Stimulated activated CD8-positive, alpha-beta memory T cell treated with anti-CD3 and anti-CD28 coated beads, Interleukin-7, amount 100 ng/mL, for 24 hours (primary cell): ENCODE measurements around the gene CCDC33.
A peak's percentile ranks its signal among the peaks of the same experiment; 100 is the strongest.

Source experiments
- DNase-seq: peaks from one replicate; pipeline ENCODE4 v3.0.0-alpha.2; 2020; ENCODE audit warnings: low read depth

Gene CCDC33

DNA sequence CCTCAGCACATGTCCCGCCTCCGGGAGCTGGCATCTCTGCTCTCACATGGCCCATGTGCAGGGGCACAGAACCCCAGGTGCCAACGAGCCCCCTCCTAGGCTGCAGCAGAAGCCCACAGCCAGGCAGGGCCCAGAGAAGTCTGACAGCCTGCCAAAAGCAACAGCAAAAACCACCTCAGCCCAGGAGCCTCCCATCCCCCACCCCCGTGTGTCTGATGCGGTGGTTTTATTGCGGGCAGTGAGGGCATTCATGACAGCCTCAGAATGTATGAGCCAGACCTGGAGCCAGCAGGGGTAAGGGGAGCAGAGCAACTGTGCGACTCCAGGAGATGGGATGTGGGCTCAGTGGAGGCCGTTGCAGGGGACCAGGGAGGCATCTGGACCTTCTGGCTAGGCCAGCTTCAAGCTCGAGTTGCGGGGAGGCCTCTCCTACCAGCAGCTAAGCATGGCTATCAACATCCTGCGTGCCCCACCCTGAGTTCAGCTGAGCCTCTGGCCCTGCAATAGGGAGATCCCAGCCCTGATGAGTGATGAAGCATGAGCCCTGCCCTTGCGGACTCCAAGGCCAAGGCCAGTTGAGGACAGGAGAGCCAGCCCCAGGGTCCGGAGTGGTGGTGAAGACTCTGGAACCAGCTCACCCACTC, 78.8 kb downstream of the CCDC33 start:
- no peak for DNase-seq

DNA sequence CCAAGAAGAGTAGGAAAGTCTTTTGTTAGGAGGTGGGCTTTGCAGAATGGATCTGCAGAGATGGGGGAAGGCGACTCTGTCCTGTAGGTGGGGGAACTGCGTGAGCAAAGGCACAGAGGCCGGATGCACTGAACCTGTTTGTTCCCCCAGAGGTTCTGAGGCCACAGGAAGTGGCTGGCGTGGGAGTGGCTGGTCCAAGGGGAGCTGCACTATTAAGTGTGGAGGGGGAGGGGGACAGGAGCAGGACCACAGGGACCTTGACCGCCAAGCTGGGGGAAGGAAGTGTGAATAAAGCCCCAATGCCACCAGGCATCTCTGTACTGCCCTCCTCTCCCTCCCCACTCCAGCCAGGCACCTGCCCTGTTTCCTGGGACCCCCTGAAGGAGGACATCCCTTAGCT, 79.5 kb downstream of the CCDC33 start:
- no peak for DNase-seq

DNA sequence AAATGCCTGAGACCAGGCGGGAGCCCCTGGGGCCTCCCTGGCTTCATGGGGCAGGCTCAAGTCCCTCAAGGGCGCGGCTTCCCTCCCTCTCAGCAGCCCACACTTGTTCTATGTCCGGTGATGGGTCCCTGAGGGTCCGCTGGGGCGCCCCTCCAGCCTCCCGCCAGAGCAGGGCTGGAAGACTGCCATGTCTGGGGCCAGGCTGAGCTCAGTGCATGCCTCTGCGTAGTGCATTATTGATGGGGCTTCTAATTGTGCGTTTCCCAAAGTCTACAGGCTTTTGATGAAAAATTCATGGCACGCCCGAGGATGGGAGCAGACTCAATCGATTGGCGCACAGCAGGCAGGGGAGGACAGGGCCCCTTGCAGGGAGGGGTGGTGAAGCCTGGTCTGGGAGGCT, 80.0 kb downstream of the CCDC33 start:
- DNase-seq: no peak

DNA sequence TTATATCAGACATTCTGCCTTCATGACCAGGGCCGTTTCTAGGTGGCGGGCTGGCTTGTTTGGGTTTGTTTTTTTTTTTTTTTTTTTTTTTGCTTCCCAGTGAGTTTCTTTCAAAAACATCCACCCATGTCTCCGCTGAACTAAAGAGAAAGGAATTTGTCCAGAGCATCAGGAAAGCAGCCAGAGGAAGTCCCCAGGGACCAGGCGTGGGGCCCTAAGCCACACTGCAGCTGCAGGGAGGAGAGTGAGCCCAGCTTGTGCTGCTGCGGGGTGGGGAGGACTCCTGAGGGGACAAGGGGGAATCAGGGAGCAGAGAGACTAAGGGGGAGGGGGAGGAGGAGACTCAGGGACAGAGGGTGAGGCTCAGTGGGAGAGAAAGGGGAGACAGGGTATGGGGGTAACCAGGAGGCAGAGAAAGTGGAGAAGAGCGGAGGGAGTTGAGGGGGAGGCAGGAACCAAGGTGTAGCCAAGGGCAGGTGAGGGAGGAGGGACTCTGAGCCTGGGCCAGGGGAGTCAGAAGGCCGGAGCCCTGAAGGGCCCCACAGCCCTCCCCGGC, 81.8 kb downstream of the CCDC33 start:
- DNase-seq: no peak

DNA sequence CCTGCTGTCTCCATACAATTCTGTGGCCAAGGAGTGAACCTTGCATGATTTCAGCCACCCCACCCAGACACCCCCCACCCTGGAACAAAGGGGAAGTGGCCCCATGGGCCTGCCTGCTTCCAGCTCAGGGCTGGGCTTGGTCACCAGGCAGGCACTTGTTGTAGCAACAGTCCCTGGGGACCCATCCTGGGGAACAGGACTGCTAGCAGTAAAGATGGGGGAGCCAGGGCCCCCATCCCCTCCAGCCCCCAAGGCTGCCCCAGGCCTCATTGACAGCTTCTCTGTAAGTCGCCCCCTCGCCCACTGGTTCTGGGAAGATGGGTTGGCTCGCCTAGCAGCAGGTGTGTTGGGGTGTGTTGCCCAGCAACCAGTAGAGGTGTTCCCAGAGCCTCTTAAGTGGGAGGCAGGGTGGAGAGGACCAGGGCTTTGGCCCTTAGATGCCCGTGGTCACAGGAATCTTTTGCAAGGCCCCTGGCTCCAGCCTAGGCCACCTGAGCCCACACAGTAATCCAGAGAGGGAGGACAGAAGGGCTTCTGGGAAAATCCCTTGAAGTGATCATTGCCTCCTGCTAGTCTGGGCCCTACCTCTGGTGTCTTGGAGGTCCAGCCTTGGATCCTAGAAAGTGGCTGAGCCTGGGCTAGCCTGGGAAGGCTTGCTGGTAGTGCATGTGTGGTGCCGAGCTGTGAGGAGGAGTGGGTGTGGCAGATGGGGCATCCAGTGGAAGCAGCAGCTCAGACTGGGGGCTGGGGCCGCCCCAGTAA, 82.4 kb downstream of the CCDC33 start:
- no peak for DNase-seq

DNA sequence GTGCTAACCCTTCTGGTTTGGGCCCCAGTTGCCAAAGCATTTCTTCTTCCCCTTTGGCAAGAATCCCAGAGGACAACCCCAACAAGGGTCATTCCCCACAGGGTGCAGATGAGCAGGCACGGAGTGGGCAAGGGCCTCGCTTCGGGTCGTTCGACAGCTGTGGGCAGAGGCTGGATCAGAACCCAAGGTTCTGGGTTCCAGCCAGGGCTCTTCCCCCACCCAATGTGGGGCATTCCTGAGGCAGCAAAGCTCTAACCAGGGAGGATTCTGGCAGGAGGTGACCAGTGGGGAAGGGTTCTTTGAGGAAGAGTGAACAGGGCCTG, 83.0 kb downstream of the CCDC33 start:
- DNase-seq: no peak

DNA sequence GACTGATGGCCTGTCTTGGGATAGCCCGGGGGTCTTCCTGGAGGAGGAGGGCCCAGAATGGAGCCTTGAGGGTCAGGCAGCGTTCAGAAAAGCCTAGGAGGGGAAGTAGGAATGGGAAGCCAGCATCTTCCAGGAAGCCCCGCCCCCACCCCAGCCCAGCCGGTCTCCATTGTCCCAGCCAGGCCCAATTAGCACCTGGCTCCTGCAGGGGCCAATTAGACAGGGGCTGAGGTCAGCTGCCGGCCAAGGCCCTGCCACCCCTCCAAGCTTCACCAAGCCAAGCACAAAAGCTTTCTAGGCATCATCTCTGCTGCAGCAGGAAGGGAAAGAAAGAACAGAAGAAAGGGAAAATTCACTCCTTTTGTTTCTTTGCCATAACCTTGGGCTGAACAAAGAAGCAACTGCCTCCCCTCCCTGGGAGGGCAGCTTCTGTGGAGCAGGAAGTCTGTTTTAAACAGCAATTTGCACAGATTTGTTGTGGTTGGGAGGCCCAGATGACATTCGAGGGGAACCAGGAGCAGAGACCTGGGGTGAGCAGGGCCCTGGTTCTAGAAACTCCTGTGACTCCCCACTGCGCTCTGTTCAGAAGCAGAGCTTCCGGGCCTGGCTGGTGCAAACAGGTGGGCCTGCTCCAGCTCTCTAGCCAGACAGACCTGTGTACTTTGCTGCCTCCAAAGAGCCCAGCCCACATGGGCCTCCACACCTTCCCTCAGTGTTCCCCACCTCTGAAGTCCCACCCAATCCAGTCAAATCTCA, 83.6 kb downstream of the CCDC33 start:
- no peak for DNase-seq

DNA sequence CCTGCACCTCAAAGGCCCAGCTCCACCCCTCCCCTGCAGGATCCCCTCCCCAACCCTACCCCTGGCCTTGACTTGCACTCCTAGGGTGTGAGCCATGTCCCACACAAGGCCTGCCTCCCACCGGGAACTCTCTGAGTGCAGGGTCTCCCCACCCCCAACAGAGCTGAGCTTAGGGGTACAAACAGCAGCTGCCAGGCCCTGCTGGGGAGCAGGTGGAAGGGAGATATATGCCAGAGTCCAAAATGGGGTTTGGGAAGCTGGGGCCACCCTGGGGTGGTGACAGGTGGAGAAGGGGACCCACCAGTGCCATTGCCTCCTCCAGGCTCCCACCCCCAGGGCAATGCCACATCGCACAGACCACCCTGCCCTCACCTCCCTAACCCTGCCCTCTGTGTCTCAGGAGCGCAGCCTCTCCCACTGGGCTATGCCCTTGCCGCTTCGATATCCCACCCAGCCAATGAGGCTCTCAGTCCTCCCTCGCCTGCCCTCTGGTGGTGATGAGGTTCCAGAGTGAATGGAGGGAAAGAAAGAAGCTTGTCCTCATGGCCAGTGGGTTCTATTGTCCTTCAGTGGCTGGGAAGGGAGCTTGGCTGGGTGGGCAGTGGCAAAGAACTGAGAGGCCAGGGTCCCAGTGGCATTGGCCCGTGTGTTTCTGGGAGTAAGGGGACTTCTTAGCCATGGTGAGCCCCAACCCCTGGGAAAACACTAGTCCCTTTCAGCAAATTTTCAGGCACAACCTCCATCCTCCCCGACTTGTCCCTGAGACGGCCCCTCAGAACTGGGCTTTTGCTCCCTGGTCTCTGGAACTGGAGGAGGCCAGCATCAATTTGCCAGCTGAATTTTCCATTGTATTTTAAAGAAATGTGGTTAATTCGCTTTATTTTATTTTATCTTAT, 84.5 kb downstream of the CCDC33 start:
- peak; percentile 9 for DNase-seq

DNA sequence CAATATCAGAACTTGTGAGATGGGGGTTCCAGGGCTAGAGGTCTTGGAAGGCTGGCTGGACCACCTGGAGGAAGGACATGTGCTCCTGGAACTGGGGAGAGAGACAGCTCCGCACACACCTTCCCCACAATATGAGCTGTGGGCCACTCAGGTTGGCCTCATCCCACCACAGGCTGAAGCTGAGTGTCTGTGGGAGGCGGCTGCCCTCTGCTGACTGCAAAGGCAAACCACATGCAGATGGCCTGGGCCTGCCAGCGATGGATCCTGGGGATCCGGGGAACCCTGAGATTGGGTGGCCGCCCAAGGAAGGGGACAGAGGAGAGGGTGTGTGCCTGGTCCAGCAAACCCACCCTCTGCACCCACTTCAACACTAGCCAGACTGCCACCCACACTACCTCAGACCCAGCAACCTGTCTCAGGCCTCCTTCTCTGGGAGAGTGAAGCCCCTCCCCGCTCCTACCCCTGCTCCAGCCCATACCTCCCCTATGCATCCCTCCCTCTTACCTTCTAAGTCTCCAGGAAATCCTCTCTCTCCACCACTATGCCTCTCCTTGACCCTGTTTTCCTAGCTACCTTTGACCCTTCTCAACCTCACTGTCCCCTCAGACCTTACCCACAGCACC, 86.5 kb downstream of the CCDC33 start:
- DNase-seq: peak; percentile 28

DNA sequence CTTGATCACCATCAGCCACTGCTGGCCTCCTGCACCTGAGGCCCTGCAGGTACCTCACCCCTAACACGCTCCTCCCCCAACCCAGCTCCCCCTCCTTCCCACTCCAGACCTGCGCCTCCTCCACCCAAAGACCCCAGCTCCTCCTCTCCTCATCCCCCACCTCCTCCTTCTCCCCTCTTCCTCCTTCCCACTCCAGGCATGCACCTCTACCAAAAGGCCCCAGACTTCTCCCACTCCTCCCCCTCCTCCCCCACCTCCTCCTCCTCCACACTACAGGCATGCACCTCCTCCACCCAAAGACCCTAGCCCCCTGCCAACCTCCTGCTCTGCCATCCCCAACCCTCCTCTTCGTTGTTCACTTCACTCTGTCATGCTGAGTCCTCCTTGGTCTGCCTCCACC, 88.6 kb downstream of the CCDC33 start:
- DNase-seq: no peak

DNA sequence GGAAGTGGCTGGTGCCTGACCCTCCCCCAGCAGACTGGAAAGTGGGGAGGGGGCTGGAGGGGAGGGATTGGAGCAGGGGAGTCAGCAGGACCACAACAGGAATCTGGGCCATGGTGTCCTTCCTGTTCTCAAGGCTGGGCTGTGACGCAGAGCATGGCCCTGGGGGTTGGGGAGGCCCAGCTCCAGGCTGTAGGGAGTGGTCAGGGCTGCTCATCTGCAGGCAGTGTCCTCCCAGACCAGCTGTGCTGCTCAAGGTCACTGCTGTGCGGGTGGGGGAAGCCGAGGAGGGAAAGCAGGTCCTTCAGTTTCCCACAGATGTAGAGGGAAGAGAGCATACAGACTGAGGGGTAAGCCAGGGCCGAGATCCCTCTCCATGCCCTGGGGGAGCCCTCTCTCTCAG, 90.6 kb downstream of the CCDC33 start:
- no peak for DNase-seq

DNA sequence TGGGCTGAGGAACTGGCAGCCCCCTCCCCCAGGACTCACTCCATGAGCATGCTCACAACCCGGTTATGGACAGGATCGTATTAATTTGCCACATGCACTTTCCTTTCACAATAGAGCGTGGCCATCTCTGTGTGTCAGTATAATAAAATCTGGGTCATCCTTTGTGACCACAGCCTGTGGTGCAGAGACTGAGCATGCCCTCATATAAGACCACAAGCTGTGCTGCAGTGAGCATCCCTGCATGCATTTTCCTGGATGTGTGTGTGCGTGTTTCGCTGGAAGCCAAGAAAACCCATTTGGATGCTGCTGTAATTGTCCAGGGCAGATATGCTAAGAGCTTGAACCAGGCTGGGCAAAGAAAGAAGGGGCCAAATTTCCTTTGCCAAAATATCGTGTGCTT, 91.6 kb downstream of the CCDC33 start:
- no peak for DNase-seq

DNA sequence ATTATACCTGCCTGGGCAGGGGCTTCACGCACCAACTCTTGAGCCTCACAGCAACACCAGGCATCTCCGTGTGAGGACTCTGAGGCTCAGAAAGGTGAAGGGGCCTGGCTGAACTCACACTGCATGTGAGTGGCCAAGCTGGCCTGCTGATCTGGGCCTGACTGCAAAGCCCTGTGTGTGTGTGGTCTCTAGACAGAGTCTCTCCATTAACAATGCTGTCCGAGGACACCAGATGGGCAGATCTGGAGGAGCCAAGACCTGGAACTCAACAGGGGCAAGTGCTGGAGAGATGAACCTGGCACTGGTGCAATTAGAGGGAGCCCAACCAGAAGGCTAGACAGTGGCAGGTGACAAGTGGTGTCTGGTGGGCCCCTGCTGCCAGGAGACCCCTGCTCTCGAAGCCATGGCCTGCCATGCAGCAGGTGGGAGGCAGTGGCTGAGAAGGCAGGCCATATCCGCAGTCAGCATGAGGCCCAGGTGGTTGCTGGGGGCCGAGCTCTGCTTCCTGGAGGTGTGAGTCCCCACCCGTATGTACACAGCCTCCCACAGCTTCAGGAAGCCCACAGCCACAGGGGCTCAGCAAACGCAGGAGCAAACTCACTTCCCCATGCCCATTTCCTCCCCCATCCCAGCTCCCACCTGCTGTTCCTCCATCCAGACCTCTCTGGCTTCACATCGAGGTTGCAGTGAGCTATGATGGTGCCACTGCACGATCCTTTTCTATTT, 92.4 kb downstream of the CCDC33 start:
- no peak for DNase-seq

DNA sequence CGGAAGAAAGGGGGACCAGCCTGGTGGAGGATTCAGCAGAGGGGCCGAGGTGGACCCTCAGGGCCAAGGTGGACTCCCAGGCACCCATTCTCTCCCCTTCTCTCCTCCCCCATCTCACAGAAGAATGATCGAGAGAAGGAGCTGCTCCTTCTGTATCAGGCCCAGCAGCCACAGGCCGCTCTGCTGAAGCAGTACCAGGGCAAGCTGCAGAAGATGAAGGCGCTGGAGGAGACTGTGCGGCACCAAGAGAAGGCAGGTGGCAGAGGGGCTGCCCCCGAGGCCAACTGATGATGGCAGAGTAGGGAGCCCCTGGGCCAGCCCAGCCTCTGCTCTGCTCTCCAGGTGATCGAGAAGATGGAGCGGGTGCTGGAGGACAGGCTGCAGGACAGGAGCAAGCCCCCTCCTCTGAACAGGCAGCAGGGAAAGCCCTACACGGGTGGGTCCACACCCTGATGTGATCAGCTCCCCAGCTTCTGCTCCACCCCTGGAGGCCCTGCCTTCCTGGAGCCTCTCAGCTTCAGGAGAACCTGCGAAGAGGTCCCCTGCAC, 94.8 kb downstream of the CCDC33 start:
- DNase-seq: no peak

DNA sequence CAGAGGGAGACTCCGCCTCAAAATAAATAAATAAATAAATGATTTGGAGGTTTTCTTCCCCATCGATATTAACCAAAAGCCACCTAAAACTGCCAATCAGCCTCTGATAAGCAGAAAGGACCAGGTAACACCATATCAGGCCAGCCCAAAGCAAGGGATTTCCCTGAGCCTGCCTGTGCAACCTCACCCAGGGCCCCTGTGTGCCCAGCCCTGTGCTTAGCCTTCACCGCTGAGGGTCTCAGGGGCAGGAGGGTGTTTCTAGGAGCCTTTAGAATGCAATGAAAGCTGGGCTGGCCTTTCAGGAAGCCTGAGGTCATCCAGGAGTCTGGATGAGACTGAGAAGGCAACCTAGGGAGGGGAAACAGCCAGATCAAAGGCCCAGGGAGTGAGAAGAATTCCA, 95.9 kb downstream of the CCDC33 start:
- DNase-seq: no peak

DNA sequence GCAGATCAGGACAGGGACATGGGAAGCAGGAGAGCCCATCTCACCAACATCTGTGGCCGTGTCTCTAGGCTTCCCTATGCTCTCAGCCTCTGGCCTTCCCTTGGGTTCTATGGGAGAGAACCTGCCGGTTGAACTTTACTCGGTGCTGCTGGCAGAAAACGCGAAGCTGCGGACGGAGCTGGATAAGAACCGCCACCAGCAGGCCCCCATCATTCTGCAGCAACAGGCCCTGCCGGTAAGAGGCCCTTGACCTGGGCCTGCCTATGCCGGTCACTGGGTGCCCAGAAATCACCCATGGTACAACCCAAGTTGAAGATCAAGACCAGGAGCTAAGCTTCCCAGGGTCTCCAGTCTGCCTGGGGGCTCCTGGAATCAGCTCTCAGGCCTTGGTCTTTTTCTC, 96.5 kb downstream of the CCDC33 start:
- no peak for DNase-seq

DNA sequence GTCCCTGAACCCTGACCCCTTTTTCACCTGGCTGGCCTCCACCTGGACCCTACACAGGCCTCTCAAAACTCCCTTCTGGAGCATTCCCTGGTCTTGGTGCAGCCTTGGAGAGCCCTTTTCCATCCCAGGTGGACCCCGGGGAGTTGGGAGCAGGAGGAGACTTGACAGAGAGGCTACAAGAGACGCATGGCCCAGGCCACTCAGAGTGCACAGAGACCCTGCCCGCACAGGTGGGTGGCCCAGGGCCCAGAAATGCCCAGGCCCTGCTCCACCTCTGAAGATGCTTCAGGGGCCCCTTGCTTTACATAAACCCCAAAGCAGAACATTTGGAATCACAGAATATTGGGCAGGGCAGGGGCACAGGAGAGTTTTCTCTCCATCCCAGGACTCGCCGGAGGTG, 97.0 kb downstream of the CCDC33 start:
- DNase-seq: no peak

DNA sequence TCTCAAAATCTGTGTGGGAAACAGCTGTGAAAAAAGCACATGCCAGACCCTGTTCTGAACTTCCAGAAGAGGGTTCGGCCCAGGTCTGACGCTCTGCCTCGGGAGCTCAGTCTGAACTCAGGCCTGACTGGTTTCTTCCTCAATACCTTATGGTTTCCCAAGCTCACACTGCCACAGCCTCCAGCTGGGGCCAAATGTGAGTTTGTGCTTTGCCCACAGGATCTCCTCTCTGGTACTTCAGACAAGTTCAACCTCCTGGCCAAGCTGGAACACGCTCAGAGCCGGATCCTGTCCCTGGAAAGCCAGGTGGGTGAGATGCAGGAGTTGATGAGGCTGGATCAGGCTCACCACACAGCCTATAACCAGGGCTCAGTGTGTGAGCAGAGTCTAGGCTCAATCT, 97.5 kb downstream of the CCDC33 start:
- DNase-seq: no peak

DNA sequence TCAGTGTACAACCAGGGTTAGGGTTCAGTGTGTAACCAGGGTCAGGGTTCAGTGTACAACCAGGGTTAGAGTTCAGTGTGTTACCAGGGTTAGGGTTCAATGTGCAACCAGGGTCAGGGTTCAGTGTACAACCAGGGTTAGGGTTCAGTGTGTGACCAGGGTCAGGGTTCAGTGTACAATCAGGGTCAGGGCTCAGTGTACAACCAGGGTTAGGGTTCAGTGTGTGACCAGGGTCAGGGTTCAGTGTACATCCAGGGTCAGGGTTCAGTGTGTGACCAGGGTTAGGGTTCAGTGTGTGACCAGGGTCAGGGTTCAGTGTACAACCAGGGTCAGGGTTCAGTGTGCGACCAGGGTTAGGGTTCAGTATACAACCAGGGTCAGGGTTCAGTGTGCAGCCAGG, 98.0 kb downstream of the CCDC33 start:
- DNase-seq: no peak

DNA sequence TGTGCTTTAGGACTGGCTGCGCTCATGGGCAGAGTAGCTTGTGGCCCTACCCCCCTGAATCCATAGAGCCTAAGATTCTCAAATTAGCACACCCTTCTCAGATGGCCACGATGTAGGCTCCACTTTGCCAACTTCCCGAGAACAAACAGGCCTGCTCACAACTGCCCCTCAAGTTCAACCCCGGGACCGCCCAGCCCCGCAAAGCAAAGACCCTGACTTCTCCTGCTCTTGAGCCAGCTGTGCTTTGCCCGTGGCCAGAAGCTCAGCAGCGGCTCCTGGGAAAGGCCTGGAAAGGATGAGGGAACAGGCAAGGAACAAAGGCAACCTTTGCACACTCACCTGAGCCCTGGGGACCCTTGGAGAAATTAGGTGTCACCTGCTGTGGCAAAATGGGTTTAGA, 99.3 kb downstream of the CCDC33 start:
- DNase-seq: no peak
